IMR-90 (cell line): ENCODE measurements around the gene TMEM52. TPM values are rescaled to one million over a fixed set of nuclear protein-coding genes. Genes with fewer than 3 reads are reported as not detected.

Experiments
- ATAC-seq: fragments of 200-7000 bp; cut with Tn5 transposase; 2 replicates; pipeline ENCODE4 v1.9.1; 2020; ENCODE audit warnings: low read depth, mild to moderate bottlenecking, moderate library complexity
- BruUV-seq: library from RNA; stranded (reverse); fragments of 400-500 nt; replicated peaks from 2 replicates; lab custom pipeline; 2021; lab: Mats Ljungman, UMichigan
- CTCF ChIA-PET: fragments of 300-600 bp; formaldehyde crosslinking; extraction: SDS; loops from one replicate; lab custom pipeline; 2021; ENCODE audit warnings: antibody characterized with exemption; lab: Yijun Ruan, JAX
- POLR2A ChIA-PET: fragments of 300-600 bp; sonication (Branson Sonifier 250); formaldehyde crosslinking; loops from one replicate; lab custom pipeline; 2022; ENCODE audit warnings: antibody characterized with exemption; ENCODE audit not compliant: unreplicated experiment; lab: Charles Lee
- DNase-seq: peaks from one replicate; pipeline ENCODE4 v3.0.0; 2013
- H2AFZ ChIP-seq: replicated peaks from 2 replicates; pipeline ENCODE3; 2013; ENCODE audit warnings: low read length, mild to moderate bottlenecking; ENCODE audit not compliant: poor library complexity
- H2AK5ac ChIP-seq: 2 replicates; pipeline ENCODE4 v1.6.1; 2013; ENCODE audit warnings: low read depth, low read length, inconsistent platforms
- H2AK9ac ChIP-seq: replicated peaks from 2 replicates; pipeline ENCODE3; 2013; ENCODE audit warnings: mild to moderate bottlenecking, low read depth, low read length, moderate library complexity; ENCODE audit not compliant: poor library complexity
- H2BK120ac ChIP-seq: 2 replicates; pipeline ENCODE4 v1.6.1; 2013; ENCODE audit warnings: low read depth, low read length, inconsistent platforms
- H2BK15ac ChIP-seq: 3 replicates; pipeline ENCODE4 v1.6.1; 2013; ENCODE audit warnings: low read depth, low read length, inconsistent platforms
- H2BK20ac ChIP-seq: 2 replicates; pipeline ENCODE4 v1.6.1; 2013; ENCODE audit warnings: low read depth, mild to moderate bottlenecking, inconsistent platforms, low read length, moderate library complexity
- H2BK5ac ChIP-seq: 2 replicates; pipeline ENCODE4 v1.6.1; 2013; ENCODE audit warnings: mild to moderate bottlenecking, low read depth, low read length, inconsistent platforms; ENCODE audit not compliant: poor library complexity, severe bottlenecking
- H3K14ac ChIP-seq: replicated peaks from 2 replicates; pipeline ENCODE4 v1.6.1; 2013; ENCODE audit warnings: low read depth, low read length, inconsistent platforms
- H3K18ac ChIP-seq: 2 replicates; pipeline ENCODE4 v1.6.1; 2013; ENCODE audit warnings: low read depth, low read length, control low read depth
- H3K23ac ChIP-seq: 2 replicates; pipeline ENCODE4 v1.6.1; 2013; ENCODE audit warnings: low read depth, low read length, inconsistent platforms
- H3K27ac ChIP-seq: 2 replicates; pipeline ENCODE4 v1.5.1; 2013; ENCODE audit warnings: mild to moderate bottlenecking, control low read depth, low read length; ENCODE audit not compliant: insufficient read depth
- H3K27me3 ChIP-seq: 2 replicates; pipeline ENCODE4 v1.6.1; 2013; ENCODE audit warnings: low read length; ENCODE audit not compliant: control insufficient read depth, insufficient read depth
- H3K36me3 ChIP-seq: 2 replicates; pipeline ENCODE4 v1.6.1; 2013; ENCODE audit warnings: low read length, mixed read lengths; ENCODE audit not compliant: control insufficient read depth, insufficient read depth
- H3K4ac ChIP-seq: 2 replicates; pipeline ENCODE4 v1.6.1; 2013; ENCODE audit warnings: low read depth, low read length, inconsistent platforms
- H3K4me1 ChIP-seq: 2 replicates; pipeline ENCODE4 v1.6.1; 2013; ENCODE audit warnings: low read length, mixed read lengths; ENCODE audit not compliant: control insufficient read depth, insufficient read depth
- H3K4me2 ChIP-seq: 2 replicates; pipeline ENCODE4 v1.6.1; 2013; ENCODE audit warnings: low read depth, mild to moderate bottlenecking, control low read depth, low read length, moderate library complexity
- H3K4me3 ChIP-seq: 2 replicates; pipeline ENCODE4 v1.5.1; 2013; ENCODE audit warnings: low read depth, mild to moderate bottlenecking, control low read depth, low read length, moderate library complexity; ENCODE audit not compliant: insufficient read depth
- H3K56ac ChIP-seq: 2 replicates; pipeline ENCODE4 v1.6.1; 2013; ENCODE audit warnings: low read length, inconsistent platforms; ENCODE audit not compliant: insufficient read depth; ENCODE audit errors: extremely low read depth
- H3K79me1 ChIP-seq, 2 experiments: 2 replicates each; pipeline ENCODE4 v1.6.1; 2013; ENCODE audit warnings: low read length in 2 of 2, inconsistent platforms in 1 of 2, low read depth in 1 of 2
- H3K9ac ChIP-seq: 2 replicates; pipeline ENCODE4 v1.6.1; 2013; ENCODE audit warnings: low read depth, low read length, control low read depth
- H3K9me1 ChIP-seq: 2 replicates; pipeline ENCODE4 v1.6.1; 2013; ENCODE audit warnings: low read length, inconsistent platforms; ENCODE audit not compliant: insufficient read depth
- H3K9me3 ChIP-seq: 2 replicates; pipeline ENCODE4 v1.6.1; 2013; ENCODE audit warnings: low read length; ENCODE audit not compliant: control insufficient read depth, insufficient read depth
- H4K20me1 ChIP-seq: 2 replicates; pipeline ENCODE4 v1.6.1; 2013; ENCODE audit warnings: low read length, inconsistent platforms; ENCODE audit not compliant: insufficient read depth
- H4K5ac ChIP-seq: 2 replicates; pipeline ENCODE4 v1.6.1; 2013; ENCODE audit warnings: mild to moderate bottlenecking, low read depth, low read length, control low read depth
- H4K8ac ChIP-seq, 2 experiments: 2 replicates each; pipeline ENCODE4 v1.6.1; 2013; ENCODE audit warnings: low read depth in 2 of 2, low read length in 2 of 2, control low read depth in 1 of 2, inconsistent platforms in 1 of 2
- H4K91ac ChIP-seq: 2 replicates; pipeline ENCODE4 v1.6.1; 2013; ENCODE audit warnings: low read depth, low read length, inconsistent platforms; ENCODE audit not compliant: insufficient read depth
- BHLHE40 ChIP-seq: fragments of 150-350 bp; IDR thresholded peaks from 2 replicates; pipeline ENCODE4 v1.6.1; 2016; ENCODE audit warnings: mild to moderate bottlenecking, low read depth, low read length
- CHD1 ChIP-seq: IDR thresholded peaks from 2 replicates; pipeline ENCODE4 v1.6.1; 2012; ENCODE audit warnings: low read depth, low read length, improper control_type of control experiment
- CTCF ChIP-seq: conservative IDR thresholded peaks from 2 replicates; pipeline ENCODE4 v1.5.1; 2012; ENCODE audit warnings: mild to moderate bottlenecking, low read depth, low read length, improper control_type of control experiment
- FOS ChIP-seq: fragments of 150-350 bp; IDR thresholded peaks from 2 replicates; pipeline ENCODE4 v1.6.1; 2016; ENCODE audit warnings: low read depth, low read length
- MAFK ChIP-seq: IDR thresholded peaks from 2 replicates; pipeline ENCODE4 v1.6.1; 2012; ENCODE audit warnings: low read depth, low read length, improper control_type of control experiment
- MAZ ChIP-seq: IDR thresholded peaks from 2 replicates; pipeline ENCODE4 v1.6.1; 2012; ENCODE audit warnings: low read depth, mild to moderate bottlenecking, low read length, improper control_type of control experiment, moderate library complexity, borderline replicate concordance
- MXI1 ChIP-seq: IDR thresholded peaks from 2 replicates; pipeline ENCODE4 v1.6.1; 2012; ENCODE audit warnings: low read depth, mild to moderate bottlenecking, low read length, moderate library complexity, borderline replicate concordance
- NFE2L2 ChIP-seq: fragments of 150-350 bp; IDR thresholded peaks from 2 replicates; pipeline ENCODE4 v1.6.1; 2016; ENCODE audit warnings: low read depth, mild to moderate bottlenecking, low read length
- RAD21 ChIP-seq: IDR thresholded peaks from 2 replicates; pipeline ENCODE4 v1.6.1; 2012; ENCODE audit warnings: low read length, improper control_type of control experiment
- SMC3 ChIP-seq: fragments of 150-350 bp; IDR thresholded peaks from 2 replicates; pipeline ENCODE4 v1.6.1; 2016; ENCODE audit warnings: low read depth, mild to moderate bottlenecking, antibody characterized with exemption, low read length, moderate library complexity
- WGBS, 2 experiments: methylation state at CpG; one replicate each; pipeline versions ENCODE4 v1.1.5 to v1.1.7; 2013; ENCODE audit warnings: missing lambda C conversion rate in 2 of 2; ENCODE audit not compliant: insufficient read length in 1 of 2; ENCODE audit errors: extremely low coverage in 2 of 2; 5-methylcytosine and 5-hydroxymethylcytosine counted together
- dilution Hi-C: fragments of 300-500 bp; cut with HindIII; formaldehyde crosslinking; loops from one replicate; pipeline ENCODE4 v1.14.3; 2018; ENCODE audit warnings: low sequenced_read_pairs; ENCODE audit not compliant: unreplicated experiment
- in situ Hi-C: fragments of 300-500 bp; cut with MboI; formaldehyde crosslinking; loops from 3 replicates; pipeline ENCODE4 v1.14.3; 2019; ENCODE audit warnings: low sequenced_read_pairs, inconsistent platforms, mixed read lengths
- intact Hi-C: fragments of 100-400 bp; cut with micrococcal nuclease; formaldehyde crosslinking; loops from 2 replicates; pipeline ENCODE4 v1.10.0; 2022
- polyA plus RNA-seq, 3 experiments: library from polyadenylated mRNA; depleted of rRNA; stranded (reverse); fragments of >200 nt; gene quantifications; 2 replicates each; pipeline ENCODE4 v1.2.3, GENCODE V29; 2012; ENCODE audit warnings: low replicate concordance in 1 of 3
- total RNA-seq: library from RNA; depleted of rRNA; stranded (reverse); fragments of >200 nt; gene quantifications from 2 replicates; pipeline ENCODE4 v1.2.3, GENCODE V29; 2012

Gene TMEM52
- total and polyA plus RNA-seq, 2 of the 4 experiments (the other 2 are of a cell fraction): 0.54 to 1.3 TPM

GRCh38 chr1:1946540-1946939 is 27.5 kb upstream of the TMEM52 start:
- H2BK20ac ChIP-seq: no peak overlapping the region
- no peak overlapping the region for H3K4me3 ChIP-seq
- H3K14ac ChIP-seq: no peak overlapping the region
- no TSS peak for BruUV-seq
- no peaks in the 10 kb centered on the region for H3K36me3 ChIP-seq
- no peak for TF ChIP-seq MXI1
- TF ChIP-seq CHD1: no peak
- no peak for TF ChIP-seq CTCF
- no peak for TF ChIP-seq MAFK
- no peak for TF ChIP-seq RAD21
- TF ChIP-seq FOS: no peak
- no peak for TF ChIP-seq MAZ
- no peak for TF ChIP-seq BHLHE40
- no peak for TF ChIP-seq SMC3
- TF ChIP-seq NFE2L2: no peak
- H3K18ac ChIP-seq: no peak overlapping the region
- H4K8ac ChIP-seq: no peak overlapping the region
- H4K20me1 ChIP-seq: no peaks in the 10 kb centered on the region
- peak overlapping the region; percentile 58 for H2AFZ ChIP-seq
- ChIA-PET POLR2A (no interaction called here), CTCF (no interaction called here)
- no peak overlapping the region for H2BK120ac ChIP-seq
- no peak overlapping the region for H2AK5ac ChIP-seq
- H4K91ac ChIP-seq: no peak overlapping the region
- DNase-seq (peak; percentile 7), ATAC-seq (peak; percentile 22; the same call in 1 of the 2 replicates)
- no peak overlapping the region for H3K56ac ChIP-seq
- H3K9me1 ChIP-seq: 0 out of 2 replicates have a peak, but pooled peaks cover 3% of the 10 kb centered on the region
- H3K27ac ChIP-seq: no peak overlapping the region
- no peak overlapping the region for H3K23ac ChIP-seq
- H2BK5ac ChIP-seq: no peak overlapping the region
- H3K79me1 ChIP-seq: no peaks in the 10 kb centered on the region
- no peaks in the 10 kb centered on the region for H3K9me3 ChIP-seq
- no peak overlapping the region for H2AK9ac ChIP-seq
- dilution Hi-C loops: no loop called here
- no peak overlapping the region for H3K4ac ChIP-seq
- H2BK15ac ChIP-seq: no peak overlapping the region
- peaks cover 36% of the 10 kb centered on the region for H3K27me3 ChIP-seq
- no peak overlapping the region for H3K9ac ChIP-seq
- no peaks in the 10 kb centered on the region for H3K4me1 ChIP-seq
- no peak overlapping the region for H3K4me2 ChIP-seq
- in situ Hi-C loops: no loop called here
- no CpG with 5 or more reads among the region's 11 CpGs for WGBS, 2 experiments
- intact Hi-C loops: no loop called here
- no peak overlapping the region for H4K5ac ChIP-seq
